IPS DF 6.9 (cell line): ENCODE measurements around the gene PSAT1.

Source experiments
- DNase-seq: peaks from one replicate; pipeline ENCODE4 v3.0.0-alpha.2; 2013; ENCODE audit warnings: low read depth, low spot score
- H3K27ac ChIP-seq: one replicate; pipeline ENCODE4 v1.5.1; 2013; ENCODE audit warnings: low read length, control low read depth
- H3K27me3 ChIP-seq: 2 replicates; pipeline ENCODE4 v1.6.1; 2013; ENCODE audit warnings: mild to moderate bottlenecking, low read length; ENCODE audit not compliant: control insufficient read depth, insufficient read depth
- H3K36me3 ChIP-seq: 2 replicates; pipeline ENCODE4 v1.6.1; 2013; ENCODE audit warnings: low read length; ENCODE audit not compliant: control insufficient read depth, insufficient read depth
- H3K4me1 ChIP-seq: 2 replicates; pipeline ENCODE4 v1.6.1; 2013; ENCODE audit warnings: low read length; ENCODE audit not compliant: control insufficient read depth, insufficient read depth
- H3K4me3 ChIP-seq: 2 replicates; pipeline ENCODE4 v1.5.1; 2013; ENCODE audit warnings: mild to moderate bottlenecking, low read length
- H3K9me3 ChIP-seq: 2 replicates; pipeline ENCODE4 v1.6.1; 2013; ENCODE audit warnings: low read length, inconsistent platforms; ENCODE audit not compliant: control insufficient read depth, insufficient read depth
- WGBS: extraction: QIAGEN DNeasy Blood & Tissue Kit; methylation state at CpG from one replicate; pipeline ENCODE4 v1.1.7; 2013; ENCODE audit warnings: mixed read lengths, missing lambda C conversion rate; ENCODE audit not compliant: insufficient read length, insufficient coverage; 5-methylcytosine and 5-hydroxymethylcytosine counted together

Gene PSAT1

DNA sequence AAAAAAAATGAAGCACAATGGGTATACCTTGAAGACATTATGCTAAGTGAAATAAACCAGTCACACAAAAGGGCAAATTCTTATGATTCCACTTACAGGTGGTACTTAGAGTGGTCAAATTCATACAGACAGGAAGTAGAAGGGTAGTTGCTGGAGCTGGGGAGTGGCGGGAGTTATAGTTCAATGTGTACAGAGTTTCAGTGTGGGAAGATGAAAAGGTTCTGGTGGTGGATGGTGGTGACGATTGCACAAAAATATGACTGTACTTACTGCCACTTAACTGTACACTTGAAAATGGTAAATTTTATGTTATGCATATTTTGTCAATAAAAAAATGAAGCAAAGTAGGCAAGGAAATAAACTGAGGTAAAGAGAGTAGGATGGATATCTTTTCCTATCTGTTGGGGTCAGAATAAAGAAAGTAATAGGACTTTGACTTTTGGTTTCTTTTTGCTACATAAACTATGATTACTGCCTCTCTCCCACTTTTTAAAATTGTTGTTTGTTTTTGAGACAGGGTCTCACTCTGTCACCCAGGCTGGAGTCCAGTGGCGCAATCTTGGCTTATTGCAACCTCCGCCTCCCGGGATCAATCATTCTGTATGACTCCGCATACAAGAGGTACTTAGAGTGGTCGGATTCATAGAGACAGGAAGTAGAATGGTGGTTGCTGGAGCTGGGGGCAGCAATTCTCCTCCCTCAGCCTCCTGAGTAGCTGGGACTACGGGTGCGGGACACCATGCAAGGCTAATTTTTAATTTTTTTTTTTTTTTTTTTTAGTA, 4.0 kb upstream of the PSAT1 start:
- H3K27me3 ChIP-seq: no peaks in the 10 kb centered on the region
- no peaks in the 10 kb centered on the region for H3K36me3 ChIP-seq
- no CpG with 5 or more reads among the region's 9 CpGs for WGBS
- H3K4me3 ChIP-seq: no peak overlapping the region
- no peak for DNase-seq
- peaks cover 4% of the 10 kb centered on the region; the same call in 1 of the 2 replicates for H3K4me1 ChIP-seq
- no peak overlapping the region for H3K27ac ChIP-seq
- no peaks in the 10 kb centered on the region for H3K9me3 ChIP-seq

DNA sequence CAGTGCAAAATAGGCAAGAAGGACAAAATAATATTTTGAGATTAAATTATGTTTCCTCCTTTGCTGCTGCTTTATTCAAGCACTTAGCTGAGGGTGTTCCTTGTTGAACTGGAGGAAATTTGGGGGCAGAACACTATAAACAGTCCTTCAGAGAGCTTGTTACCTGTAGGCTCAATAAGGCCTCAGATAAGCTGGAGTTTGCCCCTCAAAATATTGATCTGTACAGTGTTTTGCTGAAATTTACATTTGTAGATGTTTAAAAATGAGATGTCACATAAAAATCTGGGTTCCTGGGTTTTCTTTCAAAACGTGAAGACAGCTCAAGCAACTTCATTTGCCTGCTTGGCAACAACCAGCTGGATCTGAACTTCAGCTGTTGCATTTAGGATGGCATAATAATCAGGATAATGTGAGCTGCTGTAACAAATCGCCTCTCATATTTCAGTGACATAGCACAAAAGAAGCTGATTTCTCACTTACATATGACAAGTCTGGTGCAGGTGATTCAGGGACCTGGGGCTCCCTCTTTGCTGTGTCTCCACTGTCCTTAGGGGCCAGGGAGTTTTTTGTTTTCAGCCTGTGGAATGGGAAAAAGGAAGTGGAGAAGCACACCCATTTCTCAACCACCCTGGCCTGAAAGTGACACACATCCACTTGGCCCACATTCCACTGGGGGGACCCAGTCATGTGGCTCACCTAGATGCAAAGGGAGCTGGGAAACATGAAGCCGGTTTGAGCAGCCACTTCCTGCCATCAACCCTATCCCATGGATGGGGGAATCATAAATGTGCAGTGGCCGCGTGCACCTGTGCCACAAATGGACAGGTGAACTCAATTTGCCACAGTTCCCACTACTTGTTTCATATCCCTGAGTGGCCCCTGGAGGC, 2.4 kb upstream of the PSAT1 start:
- Histone ChIP-seq H3K27ac (no peak overlapping the region), H3K4me1 (peaks cover 4% of the 10 kb centered on the region; the same call in 1 of the 2 replicates), H3K9me3 (no peaks in the 10 kb centered on the region), H3K27me3 (no peaks in the 10 kb centered on the region), H3K4me3 (no peak overlapping the region), H3K36me3 (no peaks in the 10 kb centered on the region)
- no peak for DNase-seq
- no CpG with 5 or more reads among the region's 5 CpGs for WGBS

DNA sequence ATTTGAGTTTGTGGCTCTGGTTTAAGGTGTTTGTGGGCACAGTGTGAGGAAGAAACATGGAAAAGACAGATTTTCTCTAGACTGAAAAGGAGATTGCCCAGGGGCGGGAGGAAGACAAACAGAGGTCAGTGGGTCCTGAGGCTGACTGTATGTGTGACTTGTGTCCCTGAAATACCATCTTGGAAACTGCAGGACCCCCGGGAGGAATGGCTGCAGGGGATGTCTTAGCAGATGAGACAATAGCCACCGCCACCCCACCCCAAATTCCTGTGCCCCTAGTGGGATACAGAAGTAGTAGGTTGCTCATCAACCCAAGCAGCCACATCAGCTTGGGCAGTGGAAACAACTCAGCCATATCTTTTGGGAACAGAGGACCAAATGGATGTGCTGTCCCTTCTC, 1.7 kb upstream of the PSAT1 start:
- WGBS: no CpG with 5 or more reads among the region's 3 CpGs
- Histone ChIP-seq H3K4me3 (no peak overlapping the region), H3K27me3 (no peaks in the 10 kb centered on the region), H3K36me3 (peaks cover under 1% of the 10 kb centered on the region; the same call in 1 of the 2 replicates), H3K9me3 (no peaks in the 10 kb centered on the region), H3K27ac (no peak overlapping the region), H3K4me1 (peaks cover 4% of the 10 kb centered on the region; the same call in 1 of the 2 replicates)
- no peak for DNase-seq

DNA sequence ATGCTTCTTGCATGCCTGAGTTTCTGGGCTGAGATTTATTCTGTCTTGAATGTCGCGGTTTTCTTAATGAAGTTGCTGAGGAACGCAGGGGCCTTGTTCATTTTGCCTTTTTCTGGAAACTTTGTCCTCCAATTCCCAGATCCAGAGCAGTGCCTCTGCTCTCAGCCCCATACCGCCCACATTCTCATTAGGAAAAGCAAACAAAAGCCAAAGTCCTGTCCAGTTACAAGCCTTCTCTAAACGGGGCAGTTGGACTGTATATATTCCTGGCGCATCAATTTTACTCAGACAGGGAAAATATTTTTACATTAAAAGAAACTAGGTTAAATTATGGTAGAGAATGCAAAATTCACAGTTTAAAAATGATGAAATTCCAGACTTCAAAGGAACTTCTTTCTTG, 1.2 kb upstream of the PSAT1 start:
- DNase-seq: no peak
- Histone ChIP-seq H3K4me3 (no peak overlapping the region), H3K27me3 (no peaks in the 10 kb centered on the region), H3K36me3 (peaks cover 3% of the 10 kb centered on the region; the same call in 1 of the 2 replicates), H3K9me3 (no peaks in the 10 kb centered on the region), H3K27ac (no peak overlapping the region), H3K4me1 (peaks cover 4% of the 10 kb centered on the region; the same call in 1 of the 2 replicates)
- WGBS: no CpG with 5 or more reads among the region's 6 CpGs

DNA sequence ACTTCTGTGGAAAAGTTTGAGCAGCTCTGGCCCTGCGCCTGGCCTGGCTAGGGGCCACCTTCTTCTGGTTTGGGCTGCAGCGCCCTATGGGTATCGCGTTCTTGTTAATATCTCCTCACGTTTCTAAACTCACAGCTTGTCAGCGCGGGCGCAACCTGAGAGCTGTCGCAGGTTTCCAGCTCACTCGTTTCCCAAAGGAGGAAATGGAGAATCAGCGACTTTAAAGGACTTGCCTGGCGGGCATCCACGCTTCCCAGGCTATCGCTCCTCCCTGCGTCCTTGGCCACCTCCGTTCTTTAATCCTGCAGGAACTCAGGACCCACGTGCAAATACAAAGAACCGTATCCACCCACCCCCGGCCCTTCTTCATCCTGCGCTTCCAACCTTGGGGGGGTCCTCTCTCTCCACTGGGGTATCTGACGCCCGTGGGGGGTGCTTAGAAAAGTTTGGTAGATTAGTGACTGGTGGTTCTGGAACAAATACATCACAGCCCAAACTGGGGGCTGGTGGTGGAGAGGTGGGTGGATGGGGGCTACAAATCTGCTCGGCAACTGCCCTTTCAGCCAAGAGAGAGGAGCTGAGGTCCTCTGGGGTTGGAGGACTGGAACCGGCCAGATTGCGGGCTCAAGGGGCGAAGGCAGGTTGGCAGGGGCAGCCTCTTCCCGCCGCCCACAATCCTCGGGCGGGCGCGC, 578 bp upstream of the PSAT1 start:
- no peak for DNase-seq
- Histone ChIP-seq H3K36me3 (peaks cover 5% of the 10 kb centered on the region; the same call in 1 of the 2 replicates), H3K4me1 (peaks cover 4% of the 10 kb centered on the region; the same call in 1 of the 2 replicates), H3K27ac (no peak overlapping the region), H3K9me3 (no peaks in the 10 kb centered on the region), H3K4me3 (peak overlapping the region; percentile 29; the same call in 1 of the 2 replicates), H3K27me3 (no peaks in the 10 kb centered on the region)
- WGBS: no CpG with 5 or more reads among the region's 32 CpGs

DNA sequence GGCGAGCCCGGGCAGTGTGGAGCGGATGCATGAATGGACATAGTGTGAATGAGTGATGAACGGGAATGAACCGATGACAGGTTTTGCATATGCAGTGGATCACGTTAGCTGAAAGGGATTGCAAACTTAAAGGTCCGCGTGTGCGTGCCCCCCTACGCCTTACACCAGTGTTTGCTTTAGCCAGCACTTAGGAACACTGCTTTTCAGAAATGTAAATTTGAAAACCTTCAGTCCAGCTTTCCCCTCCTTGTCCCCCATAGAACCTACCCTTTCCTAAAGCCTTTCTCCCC, 692 bp downstream of the PSAT1 start:
- peaks cover 4% of the 10 kb centered on the region; the same call in 1 of the 2 replicates for H3K4me1 ChIP-seq
- no CpG with 5 or more reads among the region's 10 CpGs for WGBS
- H3K27me3 ChIP-seq: no peaks in the 10 kb centered on the region
- peaks cover 14% of the 10 kb centered on the region; the same call in 1 of the 2 replicates for H3K36me3 ChIP-seq
- no peak overlapping the region for H3K27ac ChIP-seq
- H3K9me3 ChIP-seq: no peaks in the 10 kb centered on the region
- peak overlapping the region; percentile 93 for H3K4me3 ChIP-seq
- DNase-seq: no peak

DNA sequence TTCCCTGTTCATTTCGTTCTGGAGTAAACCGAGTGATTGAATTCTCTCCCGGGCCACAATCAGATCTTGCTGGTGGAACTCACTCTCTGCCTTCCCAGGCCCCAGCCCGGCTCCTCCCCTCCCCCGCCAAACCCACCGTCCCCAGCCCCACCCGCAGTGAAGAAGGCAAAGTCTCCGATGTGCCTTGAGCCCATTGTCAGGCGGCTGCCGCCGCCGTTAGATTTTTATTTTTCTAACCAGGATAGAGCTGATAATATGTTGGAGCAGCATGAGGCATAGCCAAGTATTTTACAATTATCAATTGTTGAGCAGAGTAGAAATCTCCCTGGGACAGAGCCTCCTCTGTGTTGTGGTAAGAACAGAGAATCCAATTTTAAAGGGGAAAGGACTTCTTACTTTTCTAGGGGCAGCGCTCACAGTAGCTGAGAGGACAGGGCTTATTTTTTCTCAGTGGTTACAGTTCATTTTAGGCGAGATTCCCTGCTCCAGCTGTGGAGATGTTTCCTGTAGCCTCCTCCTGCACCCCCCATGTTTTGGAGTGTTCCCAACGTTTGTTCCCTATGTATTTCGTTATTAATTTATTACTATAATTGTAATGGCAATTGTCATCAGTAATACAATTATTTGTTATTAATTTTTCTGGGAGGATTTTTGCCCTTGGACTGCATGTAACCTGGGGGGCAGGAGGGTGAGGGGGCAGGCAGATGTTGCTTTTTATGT, 1.3 kb downstream of the PSAT1 start:
- Histone ChIP-seq H3K4me1 (peaks cover 4% of the 10 kb centered on the region; the same call in 1 of the 2 replicates), H3K4me3 (peak overlapping the region; percentile 93; the same call in 1 of the 2 replicates), H3K9me3 (no peaks in the 10 kb centered on the region), H3K36me3 (peaks cover 17% of the 10 kb centered on the region; the same call in 1 of the 2 replicates), H3K27ac (no peak overlapping the region), H3K27me3 (no peaks in the 10 kb centered on the region)
- DNase-seq: no peak
- WGBS: no CpG with 5 or more reads among the region's 16 CpGs

DNA sequence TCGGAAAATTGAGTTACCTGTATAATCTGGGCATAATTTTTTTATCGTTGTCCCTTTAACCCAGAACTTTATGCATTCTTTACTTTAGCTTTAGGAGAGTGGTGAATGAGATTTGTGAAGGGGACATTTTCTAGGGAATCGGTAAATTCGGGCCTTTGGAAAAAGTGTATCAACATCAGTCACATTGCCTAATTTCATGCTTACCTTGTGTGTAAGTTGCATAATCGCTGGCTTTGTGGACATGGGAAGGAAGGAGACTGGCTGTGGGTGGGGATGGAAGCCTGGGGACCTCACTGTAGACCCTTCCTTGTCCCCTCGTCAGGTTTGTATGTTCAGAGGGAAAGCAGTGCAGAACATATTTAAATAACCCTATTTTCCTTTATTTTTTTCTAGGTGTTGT, 3.3 kb downstream of the PSAT1 start:
- Histone ChIP-seq H3K36me3 (peaks cover 30% of the 10 kb centered on the region; the same call in 1 of the 2 replicates), H3K4me3 (no peak overlapping the region), H3K4me1 (peaks cover 2% of the 10 kb centered on the region; the same call in 1 of the 2 replicates), H3K27ac (no peak overlapping the region), H3K9me3 (no peaks in the 10 kb centered on the region), H3K27me3 (no peaks in the 10 kb centered on the region)
- no CpG with 5 or more reads among the region's 6 CpGs for WGBS
- no peak for DNase-seq

DNA sequence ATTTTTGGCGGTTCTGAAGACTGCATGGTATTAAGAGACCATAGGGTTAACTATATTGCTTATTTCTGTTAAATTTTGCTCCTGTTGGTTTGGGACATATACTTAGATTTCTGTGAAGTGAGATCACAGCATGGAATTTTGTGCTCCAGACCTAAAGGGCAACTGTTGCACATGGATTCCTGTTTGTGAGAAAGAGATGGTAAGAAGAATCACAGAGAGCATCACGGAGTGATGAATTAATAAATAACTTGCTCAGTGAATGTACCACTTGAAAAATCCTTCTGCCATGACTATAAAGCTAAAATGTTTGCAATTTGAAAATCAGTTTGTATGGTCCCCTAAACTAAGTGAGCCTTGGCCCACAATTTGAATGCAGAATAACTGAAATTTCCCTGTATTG, 4.5 kb downstream of the PSAT1 start:
- no peak overlapping the region for H3K27ac ChIP-seq
- H3K36me3 ChIP-seq: peaks cover 42% of the 10 kb centered on the region
- no CpG with 5 or more reads among the region's 2 CpGs for WGBS
- no peak overlapping the region for H3K4me3 ChIP-seq
- H3K4me1 ChIP-seq: no peaks in the 10 kb centered on the region
- DNase-seq: no peak
- H3K27me3 ChIP-seq: no peaks in the 10 kb centered on the region
- H3K9me3 ChIP-seq: no peaks in the 10 kb centered on the region
